HepG2 (cell line): Measurements from ENCODE around the gene SAMD4A. TPM values are rescaled to one million over a fixed set of nuclear protein-coding genes. Genes with fewer than 3 reads are reported as not detected.

ENCODE experiments used
- ATF6 ChIP-seq: sonication (generic); formaldehyde crosslinking; conservative IDR thresholded peaks from 2 replicates; pipeline ENCODE4 v1.4.0; 2020; ENCODE audit warnings: missing genetic modification reagents
- CEBPB ChIP-seq: IDR thresholded peaks from 2 replicates; pipeline ENCODE4 v1.6.1; 2011; ENCODE audit warnings: low read depth, low read length, improper control_type of control experiment, borderline replicate concordance
- CHD4 ChIP-seq: fragments of 200-600 bp; sonication (generic); IDR thresholded peaks from 2 replicates; pipeline ENCODE4 v1.7.0; 2017; ENCODE audit warnings: mild to moderate bottlenecking, low read length, borderline replicate concordance
- GATAD2A ChIP-seq: IDR thresholded peaks from 2 replicates; pipeline ENCODE4 v1.6.1; 2016
- HHEX ChIP-seq: IDR thresholded peaks from 2 replicates; pipeline ENCODE4 v1.6.1; 2016; ENCODE audit warnings: control low read depth
- KMT2B ChIP-seq: IDR thresholded peaks from 2 replicates; pipeline ENCODE4 v1.6.1; 2016; ENCODE audit warnings: missing genetic modification reagents, missing compliant biosample characterization
- NR2F6 ChIP-seq, 2 experiments: IDR thresholded peaks; 2 replicates each; pipeline ENCODE4 v1.6.1; 2016; ENCODE audit warnings: antibody characterized with exemption in 1 of 2, mild to moderate bottlenecking in 1 of 2
- RORA ChIP-seq: sonication (generic); formaldehyde crosslinking; IDR thresholded peaks from 2 replicates; pipeline ENCODE4 v1.5.0; 2020; ENCODE audit warnings: mild to moderate bottlenecking, missing genetic modification reagents, moderate library complexity
- SP5 ChIP-seq: IDR thresholded peaks from 2 replicates; pipeline ENCODE4 v1.6.1; 2016; ENCODE audit warnings: low read depth, borderline replicate concordance
- ZNF354B ChIP-seq: sonication (generic); formaldehyde crosslinking; IDR thresholded peaks from 2 replicates; pipeline ENCODE4 v1.8.0; 2022; ENCODE audit warnings: mild to moderate bottlenecking, missing genetic modification reagents
- ZNF569 ChIP-seq: sonication (generic); formaldehyde crosslinking; IDR thresholded peaks from 2 replicates; pipeline ENCODE4 v1.5.0; 2020; ENCODE audit warnings: mild to moderate bottlenecking, missing genetic modification reagents, moderate library complexity, borderline replicate concordance
- polyA plus RNA-seq, 8 experiments: library from polyadenylated mRNA; depleted of rRNA in 3 of 8; stranded (reverse) in 7 of 8; unstranded in 1 of 8; fragments of >200 nt; fragmentation: Illumina TruSeq in 4 of 8; extraction: Trizol in 4 of 8; gene quantifications; 2 replicates each; pipeline versions ENCODE4 v1.2.1 to v1.2.3, GENCODE V29; 2011 to 2016; ENCODE audit warnings: low read depth in 4 of 8, missing spikeins in 1 of 8, mixed read lengths in 1 of 8; ENCODE audit not compliant: insufficient read depth in 1 of 8
- total RNA-seq, 5 experiments: library from RNA; depleted of rRNA; stranded (reverse); fragments of >200 nt; fragmentation: Illumina TruSeq; extraction: Trizol; gene quantifications; 2 replicates each; pipeline ENCODE4 v1.2.3, GENCODE V29; 2016; ENCODE audit warnings: low read depth in 1 of 5
- TF ChIP-seq, protein P1 (sequence below): sonication (generic); formaldehyde crosslinking; IDR thresholded peaks from 2 replicates; pipeline ENCODE4 v1.4.0; 2020; ENCODE audit warnings: missing genetic modification reagents
- TF ChIP-seq, protein P2 (sequence below), 2 experiments: sonication (generic) in 1 of 2; formaldehyde crosslinking in 1 of 2; IDR thresholded peaks; 2 replicates each; pipeline versions ENCODE4 v1.4.0 to v1.6.1; 2016 to 2020; ENCODE audit warnings: borderline replicate concordance in 1 of 2, low read depth in 1 of 2, mild to moderate bottlenecking in 1 of 2, missing genetic modification reagents in 1 of 2
- TF ChIP-seq, protein P3 (sequence below): sonication (generic); formaldehyde crosslinking; IDR thresholded peaks from 2 replicates; pipeline ENCODE4 v1.4.0; 2020; ENCODE audit warnings: missing genetic modification reagents, mild to moderate bottlenecking, borderline replicate concordance
- TF ChIP-seq, protein P4 (sequence below): sonication (generic); formaldehyde crosslinking; IDR thresholded peaks from 2 replicates; pipeline ENCODE4 v1.4.0; 2020; ENCODE audit warnings: missing genetic modification reagents

The SAMD4A gene
- total and polyA plus RNA-seq, 2 of the 13 experiments (the other 11 are each of a cell fraction or from before 2014, with no cell fraction given) = 11.8 to 13.0 TPM

GRCh38 chr14:54837508-54838149 lies 270.7 kb downstream of the SAMD4A start (continued):
- TF ChIP-seq NR2F6 (IDR thresholded peaks at IDR 0.05) = peak; percentile 99
- TF ChIP-seq NR2F6 (CRISPR knock-in tag; IDR thresholded peaks at IDR 0.05) = peak; percentile 99
- TF ChIP-seq CEBPB = no peak
- TF ChIP-seq, protein P1, sequence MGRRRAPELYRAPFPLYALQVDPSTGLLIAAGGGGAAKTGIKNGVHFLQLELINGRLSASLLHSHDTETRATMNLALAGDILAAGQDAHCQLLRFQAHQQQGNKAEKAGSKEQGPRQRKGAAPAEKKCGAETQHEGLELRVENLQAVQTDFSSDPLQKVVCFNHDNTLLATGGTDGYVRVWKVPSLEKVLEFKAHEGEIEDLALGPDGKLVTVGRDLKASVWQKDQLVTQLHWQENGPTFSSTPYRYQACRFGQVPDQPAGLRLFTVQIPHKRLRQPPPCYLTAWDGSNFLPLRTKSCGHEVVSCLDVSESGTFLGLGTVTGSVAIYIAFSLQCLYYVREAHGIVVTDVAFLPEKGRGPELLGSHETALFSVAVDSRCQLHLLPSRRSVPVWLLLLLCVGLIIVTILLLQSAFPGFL (CRISPR knock-in tag) = no peak
- TF ChIP-seq ZNF569 = no peak
- TF ChIP-seq, protein P2, sequence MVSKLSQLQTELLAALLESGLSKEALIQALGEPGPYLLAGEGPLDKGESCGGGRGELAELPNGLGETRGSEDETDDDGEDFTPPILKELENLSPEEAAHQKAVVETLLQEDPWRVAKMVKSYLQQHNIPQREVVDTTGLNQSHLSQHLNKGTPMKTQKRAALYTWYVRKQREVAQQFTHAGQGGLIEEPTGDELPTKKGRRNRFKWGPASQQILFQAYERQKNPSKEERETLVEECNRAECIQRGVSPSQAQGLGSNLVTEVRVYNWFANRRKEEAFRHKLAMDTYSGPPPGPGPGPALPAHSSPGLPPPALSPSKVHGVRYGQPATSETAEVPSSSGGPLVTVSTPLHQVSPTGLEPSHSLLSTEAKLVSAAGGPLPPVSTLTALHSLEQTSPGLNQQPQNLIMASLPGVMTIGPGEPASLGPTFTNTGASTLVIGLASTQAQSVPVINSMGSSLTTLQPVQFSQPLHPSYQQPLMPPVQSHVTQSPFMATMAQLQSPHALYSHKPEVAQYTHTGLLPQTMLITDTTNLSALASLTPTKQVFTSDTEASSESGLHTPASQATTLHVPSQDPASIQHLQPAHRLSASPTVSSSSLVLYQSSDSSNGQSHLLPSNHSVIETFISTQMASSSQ (IDR thresholded peaks at IDR 0.05; ENCODE audit: low read depth) = peak; percentile 93
- TF ChIP-seq, protein P2 (CRISPR knock-in tag; IDR thresholded peaks at IDR 0.05; ENCODE audit: borderline replicate concordance) = peak; percentile 97
- TF ChIP-seq KMT2B (CRISPR knock-in tag) = peak; percentile 37; the same call in 1 of the 2 replicates
- no peak for TF ChIP-seq ATF6 (CRISPR knock-in tag)
- TF ChIP-seq RORA (CRISPR knock-in tag) = no peak
- TF ChIP-seq, protein P3, sequence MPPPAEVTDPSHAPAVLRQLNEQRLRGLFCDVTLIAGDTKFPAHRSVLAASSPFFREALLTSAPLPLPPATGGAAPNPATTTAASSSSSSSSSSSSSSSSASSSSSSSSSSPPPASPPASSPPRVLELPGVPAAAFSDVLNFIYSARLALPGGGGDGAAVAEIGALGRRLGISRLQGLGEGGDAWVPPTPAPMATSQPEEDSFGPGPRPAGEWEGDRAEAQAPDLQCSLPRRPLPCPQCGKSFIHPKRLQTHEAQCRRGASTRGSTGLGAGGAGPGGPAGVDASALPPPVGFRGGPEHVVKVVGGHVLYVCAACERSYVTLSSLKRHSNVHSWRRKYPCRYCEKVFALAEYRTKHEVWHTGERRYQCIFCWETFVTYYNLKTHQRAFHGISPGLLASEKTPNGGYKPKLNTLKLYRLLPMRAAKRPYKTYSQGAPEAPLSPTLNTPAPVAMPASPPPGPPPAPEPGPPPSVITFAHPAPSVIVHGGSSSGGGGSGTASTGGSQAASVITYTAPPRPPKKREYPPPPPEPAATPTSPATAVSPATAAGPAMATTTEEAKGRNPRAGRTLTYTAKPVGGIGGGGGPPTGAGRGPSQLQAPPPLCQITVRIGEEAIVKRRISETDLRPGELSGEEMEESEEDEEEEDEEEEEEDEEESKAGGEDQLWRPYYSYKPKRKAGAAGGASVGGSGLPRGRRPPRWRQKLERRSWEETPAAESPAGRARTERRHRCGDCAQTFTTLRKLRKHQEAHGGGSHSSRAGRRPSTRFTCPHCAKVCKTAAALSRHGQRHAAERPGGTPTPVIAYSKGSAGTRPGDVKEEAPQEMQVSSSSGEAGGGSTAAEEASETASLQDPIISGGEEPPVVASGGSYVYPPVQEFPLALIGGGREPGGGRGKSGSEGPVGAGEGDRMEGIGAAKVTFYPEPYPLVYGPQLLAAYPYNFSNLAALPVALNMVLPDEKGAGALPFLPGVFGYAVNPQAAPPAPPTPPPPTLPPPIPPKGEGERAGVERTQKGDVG (CRISPR knock-in tag) = no peak
- peak; percentile 88; the same call in 1 of the 2 replicates for TF ChIP-seq CHD4
- TF ChIP-seq SP5 (CRISPR knock-in tag) = peak; percentile 58; the same call in 1 of the 2 replicates
- 0 out of 2 replicates have a peak, but pooled peaks have one; percentile 39 for TF ChIP-seq HHEX (CRISPR knock-in tag)
- peak; percentile 96 for TF ChIP-seq GATAD2A (CRISPR knock-in tag)
- TF ChIP-seq, protein P4, sequence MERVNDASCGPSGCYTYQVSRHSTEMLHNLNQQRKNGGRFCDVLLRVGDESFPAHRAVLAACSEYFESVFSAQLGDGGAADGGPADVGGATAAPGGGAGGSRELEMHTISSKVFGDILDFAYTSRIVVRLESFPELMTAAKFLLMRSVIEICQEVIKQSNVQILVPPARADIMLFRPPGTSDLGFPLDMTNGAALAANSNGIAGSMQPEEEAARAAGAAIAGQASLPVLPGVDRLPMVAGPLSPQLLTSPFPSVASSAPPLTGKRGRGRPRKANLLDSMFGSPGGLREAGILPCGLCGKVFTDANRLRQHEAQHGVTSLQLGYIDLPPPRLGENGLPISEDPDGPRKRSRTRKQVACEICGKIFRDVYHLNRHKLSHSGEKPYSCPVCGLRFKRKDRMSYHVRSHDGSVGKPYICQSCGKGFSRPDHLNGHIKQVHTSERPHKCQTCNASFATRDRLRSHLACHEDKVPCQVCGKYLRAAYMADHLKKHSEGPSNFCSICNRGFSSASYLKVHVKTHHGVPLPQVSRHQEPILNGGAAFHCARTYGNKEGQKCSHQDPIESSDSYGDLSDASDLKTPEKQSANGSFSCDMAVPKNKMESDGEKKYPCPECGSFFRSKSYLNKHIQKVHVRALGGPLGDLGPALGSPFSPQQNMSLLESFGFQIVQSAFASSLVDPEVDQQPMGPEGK (CRISPR knock-in tag) = peak; percentile 93
- TF ChIP-seq ZNF354B (CRISPR knock-in tag) = no peak
